ENCODE measurements around the gene BABAM1.

GRCh38 chr19:17226002-17226933 lies 41.0 kb upstream of the BABAM1 start, which contains the start of gene OCEL1:
- no peak for TF ChIP-seq CTCF (IDR thresholded peaks at IDR 0.05)
- TF ChIP-seq POLR2A (IDR thresholded peaks at IDR 0.05): peak; percentile 54 to 55
